Activated CD8-positive, alpha-beta T cell treated with anti-CD3 and anti-CD28 coated beads for 36 hours (primary cell): ENCODE results near the gene VRK3. TPM values are rescaled to one million over a fixed set of nuclear protein-coding genes. Genes with fewer than 3 reads are reported as not detected.

Experiments
- ATAC-seq: fragments of 200-7000 bp; cut with Tn5 transposase; one replicate; pipeline ENCODE4 v1.10.0; 2021; ENCODE audit warnings: mild to moderate bottlenecking, moderate library complexity
- CTCF ChIA-PET: fragments of 350-600 bp; sonication (Branson Sonifier 250); formaldehyde crosslinking; loops from one replicate; lab custom pipeline; 2021; ENCODE audit warnings: antibody characterized with exemption; lab: Charles Lee
- POLR2A ChIA-PET: fragments of 350-600 bp; sonication (Branson Sonifier 250); formaldehyde crosslinking; loops from one replicate; lab custom pipeline; 2021; ENCODE audit warnings: antibody characterized with exemption; lab: Charles Lee
- DNase-seq: peaks from one replicate; pipeline ENCODE4 v3.0.0-alpha.2; 2020
- H3K27ac Mint-ChIP-seq: one replicate; pipeline ENCODE4 v1.8.0; 2021; ENCODE audit warnings: mild to moderate bottlenecking, mixed read lengths
- H3K27me3 Mint-ChIP-seq: one replicate; pipeline ENCODE4 v1.8.0; 2021; ENCODE audit warnings: mixed read lengths
- H3K36me3 Mint-ChIP-seq: one replicate; pipeline ENCODE4 v1.8.0; 2021; ENCODE audit warnings: low read depth, mixed read lengths
- H3K4me1 Mint-ChIP-seq: one replicate; pipeline ENCODE4 v1.8.0; 2021; ENCODE audit warnings: low read depth, mixed read lengths
- H3K4me3 Mint-ChIP-seq: one replicate; pipeline ENCODE4 v1.8.0; 2021; ENCODE audit warnings: mild to moderate bottlenecking, moderate library complexity, mixed read lengths
- H3K9me3 Mint-ChIP-seq: one replicate; pipeline ENCODE4 v1.8.0; 2021; ENCODE audit warnings: mixed read lengths
- intact Hi-C: fragments of 100-400 bp; cut with micrococcal nuclease; formaldehyde crosslinking; loops from one replicate; pipeline ENCODE4 v1.10.0; 2022
- total RNA-seq, 2 experiments: library from RNA; stranded (reverse); gene quantifications; one replicate each; pipeline ENCODE4 v1.2.3, GENCODE V29; 2021
- TF ChIP-seq, protein P1 (sequence below): fragments of 200-600 bp; IDR thresholded peaks from one replicate; pipeline ENCODE4 v1.8.0; 2022; ENCODE audit warnings: antibody characterized with exemption, mild to moderate bottlenecking

VRK3 gene
- total RNA-seq, 2 experiments from 2014 or later, result 37.4 to 38.0 TPM

DNA sequence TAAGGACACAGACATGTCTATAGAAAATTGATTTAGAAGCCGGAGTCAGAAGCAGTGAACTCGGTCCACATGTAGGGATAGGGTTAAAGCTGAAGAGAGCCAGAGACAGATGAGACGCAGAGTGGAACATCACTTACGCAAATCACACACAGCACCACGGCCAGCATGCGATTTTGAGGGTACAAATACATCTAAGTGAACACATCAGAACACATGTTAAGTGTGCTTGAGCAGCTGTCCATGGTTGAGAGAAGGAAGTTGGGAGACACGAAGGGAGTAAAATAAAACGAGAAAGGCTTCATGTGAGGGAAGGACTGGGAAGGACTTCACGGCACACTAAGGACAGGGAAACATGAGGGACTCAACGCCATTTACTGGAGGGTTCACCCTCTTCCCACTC is 38.8 kb downstream of the VRK3 start:
- POLR2A ChIA-PET, result interaction anchor here (0.9 to 1.2 kb wide), 2 partner anchors 45 to 53 kb away, joined by 3 to 4 read pairs; no protein-coding TSS in a partner anchor
- ATAC-seq, result no peak
- CTCF ChIA-PET, result interaction anchor here (1.1 to 5.1 kb wide), 2 partner anchors 49 to 81 kb away, joined by 4 to 55 read pairs; no protein-coding TSS in a partner anchor

DNA sequence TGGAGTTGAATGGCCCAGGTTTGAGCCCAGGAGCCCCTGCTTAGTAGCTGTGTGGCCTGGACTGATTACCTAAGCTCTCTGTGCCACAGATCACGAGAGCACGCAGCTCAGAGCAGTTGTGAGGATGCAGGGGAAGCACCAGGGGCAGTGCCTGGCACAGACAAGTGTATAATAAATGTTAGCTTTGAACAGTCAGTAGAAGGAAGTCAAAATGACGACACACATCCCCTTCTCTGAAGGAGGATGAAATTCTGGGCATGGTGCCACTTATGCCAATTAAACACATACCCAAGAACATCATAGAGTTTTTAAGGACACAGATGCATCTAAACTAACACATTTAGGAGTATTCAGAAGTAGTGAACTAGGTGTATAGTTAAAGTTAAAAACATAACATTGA is 39.3 kb downstream of the VRK3 start:
- CTCF ChIA-PET, result interaction anchor here (1.1 to 5.1 kb wide), 3 partner anchors 48 to 80 kb away, joined by 4 to 55 read pairs (median 4); no protein-coding TSS in a partner anchor
- Mint-ChIP-seq H3K4me1 (peaks cover 14% of the 10 kb centered on the region), H3K4me3 (no peak overlapping the region), H3K9me3 (no peaks in the 10 kb centered on the region), H3K27me3 (no peaks in the 10 kb centered on the region), H3K36me3 (peaks cover 18% of the 10 kb centered on the region), H3K27ac (no peak overlapping the region)
- POLR2A ChIA-PET, result no interaction called here
- ATAC-seq (no peak), DNase-seq (no peak)
- intact Hi-C loops, result no loop called here
- TF ChIP-seq, protein P1, sequence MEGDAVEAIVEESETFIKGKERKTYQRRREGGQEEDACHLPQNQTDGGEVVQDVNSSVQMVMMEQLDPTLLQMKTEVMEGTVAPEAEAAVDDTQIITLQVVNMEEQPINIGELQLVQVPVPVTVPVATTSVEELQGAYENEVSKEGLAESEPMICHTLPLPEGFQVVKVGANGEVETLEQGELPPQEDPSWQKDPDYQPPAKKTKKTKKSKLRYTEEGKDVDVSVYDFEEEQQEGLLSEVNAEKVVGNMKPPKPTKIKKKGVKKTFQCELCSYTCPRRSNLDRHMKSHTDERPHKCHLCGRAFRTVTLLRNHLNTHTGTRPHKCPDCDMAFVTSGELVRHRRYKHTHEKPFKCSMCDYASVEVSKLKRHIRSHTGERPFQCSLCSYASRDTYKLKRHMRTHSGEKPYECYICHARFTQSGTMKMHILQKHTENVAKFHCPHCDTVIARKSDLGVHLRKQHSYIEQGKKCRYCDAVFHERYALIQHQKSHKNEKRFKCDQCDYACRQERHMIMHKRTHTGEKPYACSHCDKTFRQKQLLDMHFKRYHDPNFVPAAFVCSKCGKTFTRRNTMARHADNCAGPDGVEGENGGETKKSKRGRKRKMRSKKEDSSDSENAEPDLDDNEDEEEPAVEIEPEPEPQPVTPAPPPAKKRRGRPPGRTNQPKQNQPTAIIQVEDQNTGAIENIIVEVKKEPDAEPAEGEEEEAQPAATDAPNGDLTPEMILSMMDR, result no peak

More for the DNA sequence above, 38.8 kb downstream of the VRK3 start:
- no peak overlapping the region for H3K4me3 Mint-ChIP-seq
- H3K27ac Mint-ChIP-seq, result no peak overlapping the region
- intact Hi-C loops, result no loop called here
- peaks cover 14% of the 10 kb centered on the region for H3K4me1 Mint-ChIP-seq
- H3K27me3 Mint-ChIP-seq, result no peaks in the 10 kb centered on the region
- no peaks in the 10 kb centered on the region for H3K9me3 Mint-ChIP-seq
- peaks cover 20% of the 10 kb centered on the region for H3K36me3 Mint-ChIP-seq
- TF ChIP-seq, protein P1, result no peak
- DNase-seq, result no peak

DNA sequence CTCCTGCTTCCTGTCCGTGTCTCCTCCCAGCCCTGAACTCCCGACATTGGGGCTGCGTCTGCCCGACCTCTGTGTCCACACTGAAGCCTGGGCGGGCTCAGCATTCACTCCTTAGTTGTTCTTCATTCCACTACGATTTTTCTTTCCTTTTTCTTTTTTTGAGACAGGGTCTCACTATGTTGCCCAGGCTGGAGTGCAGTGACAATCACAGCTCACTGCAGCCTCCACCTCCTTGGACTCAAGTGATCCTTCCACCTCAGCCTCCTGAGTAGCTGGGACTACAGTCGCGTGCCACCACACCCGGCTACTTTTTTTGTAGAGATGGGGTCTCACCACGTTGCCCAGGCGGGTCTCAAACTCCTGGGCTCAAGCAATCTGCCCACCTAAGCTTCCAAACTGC is 40.7 kb downstream of the VRK3 start:
- intact Hi-C loops, result no loop called here
- Mint-ChIP-seq H3K4me3 (no peak overlapping the region), H3K27me3 (no peaks in the 10 kb centered on the region), H3K36me3 (peaks cover 19% of the 10 kb centered on the region), H3K9me3 (no peaks in the 10 kb centered on the region), H3K4me1 (peaks cover 14% of the 10 kb centered on the region), H3K27ac (no peak overlapping the region)
- ATAC-seq (no peak), DNase-seq (no peak)
- CTCF ChIA-PET, result interaction anchor here (0.9 to 5.1 kb wide), 9 partner anchors 8 to 151 kb away, joined by 3 to 55 read pairs (median 4); no protein-coding TSS in a partner anchor
- TF ChIP-seq, protein P1, result no peak
- POLR2A ChIA-PET, result no interaction called here

DNA sequence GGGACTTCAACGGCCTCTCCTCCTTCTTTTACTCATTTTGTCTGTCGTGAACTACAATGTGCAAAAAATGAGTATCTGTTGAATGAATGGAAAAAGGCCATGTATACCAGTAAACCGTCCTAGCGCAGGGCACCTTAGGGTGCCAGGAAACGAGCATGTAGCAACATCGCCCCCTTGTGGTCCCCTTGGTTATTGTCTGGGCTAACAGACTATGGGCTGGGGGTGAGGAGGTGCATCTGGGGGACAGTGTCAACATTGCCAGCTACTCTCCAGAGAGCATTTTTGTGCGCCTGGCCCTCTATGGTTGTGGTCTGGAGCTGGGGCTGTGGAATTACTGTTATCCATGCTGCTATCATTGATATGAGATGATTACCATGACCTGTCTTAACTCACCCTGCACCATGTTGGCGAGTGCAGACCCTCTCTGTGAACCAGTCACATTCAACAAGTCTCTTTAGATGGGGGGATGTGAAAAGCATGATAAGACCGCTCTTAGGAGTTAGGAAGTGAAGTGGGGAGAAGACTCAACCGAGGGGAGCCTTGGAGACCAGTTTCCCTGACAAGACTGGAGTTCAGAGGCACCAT is 41.4 kb downstream of the VRK3 start:
- peaks cover 10% of the 10 kb centered on the region for H3K4me1 Mint-ChIP-seq
- ChIA-PET POLR2A (interaction anchor here (1.1 kb wide), 1 partner anchor 46 kb away, joined by 3 read pairs; no protein-coding TSS in a partner anchor), CTCF (interaction anchor here (0.6 to 5.1 kb wide), 16 partner anchors 8 to 152 kb away, joined by 3 to 55 read pairs (median 3); no protein-coding TSS in a partner anchor)
- H3K4me3 Mint-ChIP-seq, result no peak overlapping the region
- peak; percentile 90 for DNase-seq
- TF ChIP-seq, protein P1, result peak; percentile 92
- no peak overlapping the region for H3K27ac Mint-ChIP-seq
- no peaks in the 10 kb centered on the region for H3K27me3 Mint-ChIP-seq
- no peaks in the 10 kb centered on the region for H3K9me3 Mint-ChIP-seq
- H3K36me3 Mint-ChIP-seq, result peaks cover 19% of the 10 kb centered on the region
- intact Hi-C loops, result loop anchor here (2.0 kb wide), 2 partner anchors 43 to 51 kb away; no protein-coding TSS in a partner anchor
- peak; percentile 78 for ATAC-seq
